Loucy (cell line): ENCODE data around the gene TLK2.

ENCODE experiments used
- H2AFZ ChIP-seq: fragments of 200-600 bp; sonication (generic); 2 replicates; pipeline ENCODE4 v1.6.0; 2016; ENCODE audit warnings: antibody characterized with exemption, mild to moderate bottlenecking, low read length, moderate library complexity
- H3F3A ChIP-seq: fragments of 200-600 bp; 2 replicates; pipeline ENCODE4 v1.6.0; 2016; ENCODE audit warnings: antibody characterized with exemption, low read depth, mild to moderate bottlenecking
- H3K27me3 ChIP-seq: fragments of 200-600 bp; sonication (generic); 2 replicates; pipeline ENCODE4 v1.6.1; 2014; ENCODE audit warnings: low read length, mild to moderate bottlenecking; ENCODE audit not compliant: insufficient read depth, poor library complexity, severe bottlenecking
- H3K36me3 ChIP-seq: fragments of 200-600 bp; sonication (generic); 2 replicates; pipeline ENCODE4 v1.6.1; 2016; ENCODE audit warnings: low read length; ENCODE audit not compliant: insufficient read depth
- H3K4me1 ChIP-seq: fragments of 200-600 bp; sonication (generic); 2 replicates; pipeline ENCODE4 v1.5.1; 2014; ENCODE audit warnings: low read length, mild to moderate bottlenecking; ENCODE audit not compliant: insufficient read depth, poor library complexity, severe bottlenecking
- H3K4me2 ChIP-seq: fragments of 200-600 bp; sonication (generic); 2 replicates; pipeline ENCODE4 v1.6.0; 2014; ENCODE audit warnings: antibody characterized with exemption, low read length, low read depth, mild to moderate bottlenecking; ENCODE audit not compliant: poor library complexity, severe bottlenecking
- H3K4me3 ChIP-seq: fragments of 200-600 bp; sonication (generic); 2 replicates; pipeline ENCODE4 v1.5.1; 2014; ENCODE audit warnings: low read length, mild to moderate bottlenecking, mixed read lengths; ENCODE audit not compliant: poor library complexity, severe bottlenecking
- H3K79me2 ChIP-seq: fragments of 200-600 bp; sonication (generic); 2 replicates; pipeline ENCODE4 v1.6.1; 2014; ENCODE audit warnings: low read length; ENCODE audit not compliant: insufficient read depth
- H3K9ac ChIP-seq: fragments of 200-600 bp; sonication (generic); 2 replicates; pipeline ENCODE4 v1.6.0; 2014; ENCODE audit warnings: mild to moderate bottlenecking, low read depth, low read length, moderate library complexity; ENCODE audit not compliant: poor library complexity, severe bottlenecking
- H3K9me2 ChIP-seq: fragments of 200-600 bp; sonication (generic); replicated peaks from 2 replicates; pipeline ENCODE4 v1.6.1; 2016; ENCODE audit warnings: low read depth, low read length, mixed read lengths
- H3K9me3 ChIP-seq: fragments of 200-600 bp; sonication (generic); 2 replicates; pipeline ENCODE4 v1.6.1; 2014; ENCODE audit warnings: mild to moderate bottlenecking, antibody characterized with exemption, low read length, low read depth; ENCODE audit not compliant: insufficient read depth
- H4K20me1 ChIP-seq: fragments of 200-600 bp; sonication (generic); 2 replicates; pipeline ENCODE4 v1.6.0; 2014; ENCODE audit warnings: antibody characterized with exemption, low read length, mild to moderate bottlenecking; ENCODE audit not compliant: insufficient read depth, poor library complexity, severe bottlenecking
- EZH2phosphoT487 ChIP-seq: fragments of 200-600 bp; IDR thresholded peaks from 2 replicates; pipeline ENCODE4 v1.6.1; 2018; ENCODE audit warnings: antibody characterized with exemption, mild to moderate bottlenecking, moderate library complexity, borderline replicate concordance
- TF ChIP-seq, protein P1 (sequence below): fragments of 200-600 bp; sonication (generic); conservative IDR thresholded peaks from 2 replicates; pipeline ENCODE4 v1.5.1; 2014; ENCODE audit warnings: mild to moderate bottlenecking, antibody characterized with exemption, low read length

TLK2 gene

GRCh38 chr17:62653002-62653825 lies 174.6 kb downstream of the TLK2 start:
- H2AFZ ChIP-seq = peak overlapping the region; percentile 86
- H3K9me2 ChIP-seq = no peaks in the 10 kb centered on the region
- 0 out of 2 replicates have a peak, but pooled peaks cover 3% of the 10 kb centered on the region for H3F3A ChIP-seq
- no peaks in the 10 kb centered on the region for H3K79me2 ChIP-seq
- no peaks in the 10 kb centered on the region for H3K27me3 ChIP-seq
- H3K4me2 ChIP-seq = peak overlapping the region; percentile 88
- peak overlapping the region; percentile 74 for H3K4me3 ChIP-seq
- H4K20me1 ChIP-seq = no peaks in the 10 kb centered on the region
- H3K9ac ChIP-seq = peak overlapping the region; percentile 59
- H3K36me3 ChIP-seq = no peaks in the 10 kb centered on the region
- peaks cover 8% of the 10 kb centered on the region for H3K4me1 ChIP-seq
- no peaks in the 10 kb centered on the region for H3K9me3 ChIP-seq
- TF ChIP-seq EZH2phosphoT487 = no peak
- TF ChIP-seq, protein P1, sequence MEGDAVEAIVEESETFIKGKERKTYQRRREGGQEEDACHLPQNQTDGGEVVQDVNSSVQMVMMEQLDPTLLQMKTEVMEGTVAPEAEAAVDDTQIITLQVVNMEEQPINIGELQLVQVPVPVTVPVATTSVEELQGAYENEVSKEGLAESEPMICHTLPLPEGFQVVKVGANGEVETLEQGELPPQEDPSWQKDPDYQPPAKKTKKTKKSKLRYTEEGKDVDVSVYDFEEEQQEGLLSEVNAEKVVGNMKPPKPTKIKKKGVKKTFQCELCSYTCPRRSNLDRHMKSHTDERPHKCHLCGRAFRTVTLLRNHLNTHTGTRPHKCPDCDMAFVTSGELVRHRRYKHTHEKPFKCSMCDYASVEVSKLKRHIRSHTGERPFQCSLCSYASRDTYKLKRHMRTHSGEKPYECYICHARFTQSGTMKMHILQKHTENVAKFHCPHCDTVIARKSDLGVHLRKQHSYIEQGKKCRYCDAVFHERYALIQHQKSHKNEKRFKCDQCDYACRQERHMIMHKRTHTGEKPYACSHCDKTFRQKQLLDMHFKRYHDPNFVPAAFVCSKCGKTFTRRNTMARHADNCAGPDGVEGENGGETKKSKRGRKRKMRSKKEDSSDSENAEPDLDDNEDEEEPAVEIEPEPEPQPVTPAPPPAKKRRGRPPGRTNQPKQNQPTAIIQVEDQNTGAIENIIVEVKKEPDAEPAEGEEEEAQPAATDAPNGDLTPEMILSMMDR = no peak

GRCh38 chr17:62653826-62654761 lies 175.5 kb downstream of the TLK2 start:
- Histone ChIP-seq H3K4me1 (peaks cover 8% of the 10 kb centered on the region), H3F3A (0 out of 2 replicates have a peak, but pooled peaks cover 3% of the 10 kb centered on the region), H4K20me1 (no peaks in the 10 kb centered on the region), H3K4me3 (no peak overlapping the region), H3K4me2 (peak overlapping the region; percentile 88), H3K36me3 (no peaks in the 10 kb centered on the region), H3K27me3 (no peaks in the 10 kb centered on the region), H3K79me2 (no peaks in the 10 kb centered on the region), H3K9me3 (no peaks in the 10 kb centered on the region), H3K9ac (no peak overlapping the region), H3K9me2 (no peaks in the 10 kb centered on the region), H2AFZ (no peak overlapping the region)
- TF ChIP-seq EZH2phosphoT487 = no peak
- TF ChIP-seq, protein P1 = no peak

- no peaks in the 10 kb centered on the region for H4K20me1 ChIP-seq
- no peak overlapping the region for H3K4me2 ChIP-seq
- H3F3A ChIP-seq = 0 out of 2 replicates have a peak, but pooled peaks cover 3% of the 10 kb centered on the region
- H2AFZ ChIP-seq = no peak overlapping the region
- no peaks in the 10 kb centered on the region for H3K36me3 ChIP-seq
- no peak overlapping the region for H3K4me3 ChIP-seq
- no peaks in the 10 kb centered on the region for H3K9me3 ChIP-seq
- no peaks in the 10 kb centered on the region for H3K79me2 ChIP-seq
- no peaks in the 10 kb centered on the region for H3K27me3 ChIP-seq
- no peak for TF ChIP-seq EZH2phosphoT487
- TF ChIP-seq, protein P1 = no peak
- no peaks in the 10 kb centered on the region for H3K9me2 ChIP-seq
- H3K9ac ChIP-seq = no peak overlapping the region
- H3K4me1 ChIP-seq = peaks cover 8% of the 10 kb centered on the region
Measured at GRCh38 chr17:62655656-62656055, 177.0 kb downstream of the TLK2 start.
